ENCODE results near the gene DCANP1.

Gene DCANP1

DNA sequence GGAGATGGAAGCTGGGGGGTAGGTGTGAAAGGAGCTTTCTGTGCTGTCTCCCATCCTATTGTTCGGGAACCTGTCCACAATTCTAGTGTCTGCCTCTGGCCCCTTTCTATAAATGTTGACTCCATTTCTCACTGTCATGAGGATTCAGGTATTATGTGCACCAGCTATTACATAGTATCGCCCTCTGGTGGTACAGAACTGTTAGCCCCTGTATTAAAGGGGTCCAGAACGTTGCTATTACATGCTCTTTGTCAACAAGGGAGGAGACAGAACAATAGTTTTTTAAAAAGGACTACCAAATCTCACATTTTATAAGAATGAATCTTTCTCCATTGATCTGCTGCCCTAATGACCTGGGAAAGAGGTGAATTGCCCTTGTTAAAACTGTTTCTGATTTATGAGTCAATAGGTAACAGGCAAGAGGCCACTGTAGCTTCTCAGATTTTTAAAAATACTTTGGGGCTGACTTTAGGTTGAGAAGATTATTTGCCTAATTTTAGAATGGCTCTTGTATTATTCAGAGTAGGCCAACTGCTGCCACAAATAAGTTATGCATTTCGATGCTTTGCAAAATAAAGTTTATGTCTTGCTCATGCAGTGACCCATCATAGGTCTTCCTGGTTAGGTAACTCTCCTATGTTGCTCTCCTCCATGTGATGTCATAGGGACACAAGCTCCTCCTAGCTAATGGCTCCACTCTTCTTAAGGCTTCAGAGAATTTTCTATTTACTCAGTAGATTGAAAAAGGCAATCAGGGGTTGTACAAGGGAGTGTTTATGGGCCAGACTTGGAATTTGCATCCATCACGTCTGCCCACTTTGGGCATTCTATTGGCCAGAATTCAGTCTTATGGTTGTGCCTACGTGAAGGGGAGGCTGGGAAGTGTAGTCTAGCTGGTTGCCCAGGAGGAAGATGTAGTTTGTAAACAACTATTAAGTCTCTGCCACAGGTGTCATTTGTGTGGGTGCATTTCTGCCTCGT, 20.8 kb downstream of the DCANP1 start:
- peak; percentile 89 for DNase-seq (ENCODE audit: low read depth)
- H3K4me3 ChIP-seq (ENCODE audit: low read depth, low read length): no peak overlapping the region
- peak; percentile 42; the same call in 1 of the 2 replicates for TF ChIP-seq MAX (IDR thresholded peaks at IDR 0.05; ENCODE audit: low read depth, low read length)
- peak; percentile 61; the same call in 1 of the 2 replicates for TF ChIP-seq MYC (IDR thresholded peaks at IDR 0.05; ENCODE audit: low read depth, low read length)
- TF ChIP-seq POLR2A (IDR thresholded peaks at IDR 0.05; ENCODE audit: extremely low read depth, insufficient read length): no peak
- TF ChIP-seq, protein P1, sequence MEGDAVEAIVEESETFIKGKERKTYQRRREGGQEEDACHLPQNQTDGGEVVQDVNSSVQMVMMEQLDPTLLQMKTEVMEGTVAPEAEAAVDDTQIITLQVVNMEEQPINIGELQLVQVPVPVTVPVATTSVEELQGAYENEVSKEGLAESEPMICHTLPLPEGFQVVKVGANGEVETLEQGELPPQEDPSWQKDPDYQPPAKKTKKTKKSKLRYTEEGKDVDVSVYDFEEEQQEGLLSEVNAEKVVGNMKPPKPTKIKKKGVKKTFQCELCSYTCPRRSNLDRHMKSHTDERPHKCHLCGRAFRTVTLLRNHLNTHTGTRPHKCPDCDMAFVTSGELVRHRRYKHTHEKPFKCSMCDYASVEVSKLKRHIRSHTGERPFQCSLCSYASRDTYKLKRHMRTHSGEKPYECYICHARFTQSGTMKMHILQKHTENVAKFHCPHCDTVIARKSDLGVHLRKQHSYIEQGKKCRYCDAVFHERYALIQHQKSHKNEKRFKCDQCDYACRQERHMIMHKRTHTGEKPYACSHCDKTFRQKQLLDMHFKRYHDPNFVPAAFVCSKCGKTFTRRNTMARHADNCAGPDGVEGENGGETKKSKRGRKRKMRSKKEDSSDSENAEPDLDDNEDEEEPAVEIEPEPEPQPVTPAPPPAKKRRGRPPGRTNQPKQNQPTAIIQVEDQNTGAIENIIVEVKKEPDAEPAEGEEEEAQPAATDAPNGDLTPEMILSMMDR (IDR thresholded peaks at IDR 0.05; ENCODE audit: low read depth, low read length): peak; percentile 86

- no peak overlapping the region for H3K4me3 ChIP-seq (ENCODE audit: low read depth, low read length)
- peak; percentile 87 for DNase-seq (ENCODE audit: low read depth)
- TF ChIP-seq, protein P1 (IDR thresholded peaks at IDR 0.05; ENCODE audit: low read depth, low read length): no peak
- TF ChIP-seq MYC (IDR thresholded peaks at IDR 0.05; ENCODE audit: low read depth, low read length): no peak
- no peak for TF ChIP-seq POLR2A (IDR thresholded peaks at IDR 0.05; ENCODE audit: extremely low read depth, insufficient read length)
- TF ChIP-seq MAX (IDR thresholded peaks at IDR 0.05; ENCODE audit: low read depth, low read length): no peak
Observed at GRCh38 chr5:135425641-135426040, 21.5 kb downstream of the DCANP1 start.

GRCh38 chr5:135423846-135424168, 23.3 kb downstream of the DCANP1 start:
- no peak overlapping the region for H3K4me3 ChIP-seq (ENCODE audit: low read depth, low read length)
- DNase-seq (ENCODE audit: low read depth): no peak
- TF ChIP-seq MAX (IDR thresholded peaks at IDR 0.05; ENCODE audit: low read depth, low read length) (no peak), POLR2A (IDR thresholded peaks at IDR 0.05; ENCODE audit: extremely low read depth, insufficient read length) (no peak), MYC (IDR thresholded peaks at IDR 0.05; ENCODE audit: low read depth, low read length) (no peak)
- TF ChIP-seq, protein P1 (IDR thresholded peaks at IDR 0.05; ENCODE audit: low read depth, low read length): no peak

DNA sequence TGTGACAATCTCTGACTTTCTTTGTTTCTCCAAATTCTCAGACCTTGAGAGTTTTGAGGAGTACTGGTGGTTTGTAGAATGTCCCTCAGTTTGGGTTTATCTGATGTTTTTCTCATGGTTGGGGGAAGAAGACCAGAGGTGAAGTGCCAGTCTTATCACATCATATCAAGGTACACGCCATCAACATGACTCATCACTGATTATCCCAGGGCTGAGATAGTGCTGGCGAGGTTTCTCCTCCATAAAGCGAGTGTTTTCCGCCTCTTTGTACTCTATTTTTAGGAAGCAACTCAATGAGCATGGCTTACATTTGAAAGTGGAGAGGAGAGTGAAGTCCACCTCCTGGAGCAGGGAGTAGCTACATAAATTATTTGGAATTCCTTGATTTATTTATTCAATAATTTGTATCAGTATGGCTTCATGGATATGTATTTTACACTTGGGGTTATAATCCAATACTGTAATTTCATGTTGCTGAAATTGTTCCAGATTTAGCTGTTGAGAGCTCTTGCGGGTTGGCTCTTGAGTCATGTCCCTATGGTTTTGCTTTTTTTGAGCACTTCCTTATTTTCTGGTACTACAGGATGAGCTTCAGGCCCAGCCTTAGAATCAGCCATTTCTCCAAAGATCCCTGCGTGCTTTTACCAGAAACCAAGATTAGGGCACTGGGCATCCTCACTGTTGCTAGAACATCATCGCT, 23.9 kb downstream of the DCANP1 start:
- DNase-seq (ENCODE audit: low read depth): peak; percentile 84
- TF ChIP-seq, protein P1 (IDR thresholded peaks at IDR 0.05; ENCODE audit: low read depth, low read length): no peak
- TF ChIP-seq MYC (IDR thresholded peaks at IDR 0.05; ENCODE audit: low read depth, low read length): peak; percentile 30; the same call in 1 of the 2 replicates
- peak overlapping the region; percentile 34 for H3K4me3 ChIP-seq (ENCODE audit: low read depth, low read length)

- TF ChIP-seq, protein P1 (IDR thresholded peaks at IDR 0.05; ENCODE audit: low read depth, low read length): no peak
- no peak for TF ChIP-seq POLR2A (IDR thresholded peaks at IDR 0.05; ENCODE audit: extremely low read depth, insufficient read length)
- TF ChIP-seq MYC (IDR thresholded peaks at IDR 0.05; ENCODE audit: low read depth, low read length): no peak
- TF ChIP-seq MAX (IDR thresholded peaks at IDR 0.05; ENCODE audit: low read depth, low read length): no peak
- no peak for DNase-seq (ENCODE audit: low read depth)
- no peak overlapping the region for H3K4me3 ChIP-seq (ENCODE audit: low read depth, low read length)
Observed at GRCh38 chr5:135422419-135422818, 24.7 kb downstream of the DCANP1 start.

All from NB4 (cell line).